Hepatocyte (in vitro differentiated cells): ENCODE data around the gene DNAL4.

Experiments
- CTCF ChIP-seq: fragments of 200-600 bp; sonication (generic); IDR thresholded peaks from 2 replicates; pipeline ENCODE4 v1.5.1; 2016; ENCODE audit warnings: antibody characterized with exemption, mild to moderate bottlenecking; ENCODE audit not compliant: poor library complexity
- EZH2 ChIP-seq: fragments of 200-600 bp; sonication (generic); IDR thresholded peaks from 2 replicates; pipeline ENCODE4 v1.6.1; 2016; ENCODE audit warnings: antibody characterized with exemption, mild to moderate bottlenecking, borderline replicate concordance
- EZH2phosphoT487 ChIP-seq: fragments of 200-600 bp; sonication (generic); IDR thresholded peaks from one replicate; pipeline ENCODE4 v1.6.1; 2018; ENCODE audit warnings: antibody characterized with exemption, mild to moderate bottlenecking, low read depth, moderate library complexity; ENCODE audit not compliant: unreplicated experiment, severe bottlenecking

GRCh38 chr22:38781033-38781432, 12.9 kb downstream of the DNAL4 start:
- TF ChIP-seq CTCF (no peak), EZH2 (no peak), EZH2phosphoT487 (no peak)
